Activated CD4-positive, alpha-beta T cell treated with anti-CD3 and anti-CD28 coated beads, Interleukin-2, amount 50 U/mL, for 48 hours (primary cell): Measurements from ENCODE around the gene DZANK1.
"Not testable (repeated sequence)": the region's sequence is repeated elsewhere in the genome, so short reads cannot be mapped to it uniquely, and the experiment has no call there.

Experiments used
- DNase-seq, 2 experiments: peaks; one replicate each; pipeline ENCODE4 v3.0.0-alpha.2; 2020

Gene DZANK1

DNA sequence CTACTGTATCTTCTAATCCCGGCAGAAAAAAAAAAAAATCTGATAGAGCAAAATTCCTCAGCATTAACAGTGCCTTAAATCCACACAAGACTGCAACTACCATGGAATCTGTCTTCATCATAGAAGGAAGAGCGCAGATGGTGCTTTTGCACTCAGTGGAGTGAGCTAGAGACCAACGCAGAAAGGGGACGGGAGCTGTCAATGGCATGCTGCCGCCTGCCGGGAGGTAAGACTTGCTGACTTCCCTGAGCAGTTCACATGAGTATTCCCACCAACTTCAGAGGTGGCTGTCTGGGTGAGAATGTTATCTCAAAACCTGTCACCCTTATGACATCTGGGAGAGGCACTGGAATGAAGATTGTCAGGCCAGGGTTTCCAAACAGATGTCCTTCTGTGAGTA, 35.6 kb downstream of the DZANK1 start:
- DNase-seq: no peak

DNA sequence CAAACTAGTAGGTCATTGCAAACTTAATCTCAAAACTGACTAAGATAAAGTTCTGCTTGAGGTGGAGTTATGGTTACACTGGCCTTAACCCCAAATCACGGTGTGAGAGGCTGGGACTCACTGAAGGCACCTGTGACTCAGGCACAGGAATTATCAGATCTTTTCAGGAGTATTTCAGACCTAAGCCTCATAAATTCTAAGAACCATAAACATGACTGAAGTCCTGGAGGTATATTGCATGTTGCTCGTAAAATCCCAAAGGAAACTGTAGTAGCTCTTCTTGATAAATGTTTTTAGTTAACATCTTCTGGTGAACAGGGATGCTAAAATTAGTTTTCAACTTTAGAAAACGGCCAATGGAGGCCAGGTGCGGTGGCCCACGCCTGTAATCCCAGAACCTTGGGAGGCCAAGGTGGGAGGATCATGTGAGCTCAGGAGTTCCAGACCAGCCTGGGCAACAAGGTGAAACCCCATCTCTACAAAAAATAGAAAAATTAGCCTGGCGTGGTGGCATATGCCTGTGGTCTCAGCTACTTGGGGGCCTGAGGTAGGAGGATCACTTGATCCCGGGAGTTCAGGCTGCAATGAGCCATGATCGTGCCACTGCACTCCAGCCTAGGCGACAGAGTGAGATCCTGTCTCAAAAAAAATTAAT, 36.5 kb downstream of the DZANK1 start:
- DNase-seq: no peak

DNA sequence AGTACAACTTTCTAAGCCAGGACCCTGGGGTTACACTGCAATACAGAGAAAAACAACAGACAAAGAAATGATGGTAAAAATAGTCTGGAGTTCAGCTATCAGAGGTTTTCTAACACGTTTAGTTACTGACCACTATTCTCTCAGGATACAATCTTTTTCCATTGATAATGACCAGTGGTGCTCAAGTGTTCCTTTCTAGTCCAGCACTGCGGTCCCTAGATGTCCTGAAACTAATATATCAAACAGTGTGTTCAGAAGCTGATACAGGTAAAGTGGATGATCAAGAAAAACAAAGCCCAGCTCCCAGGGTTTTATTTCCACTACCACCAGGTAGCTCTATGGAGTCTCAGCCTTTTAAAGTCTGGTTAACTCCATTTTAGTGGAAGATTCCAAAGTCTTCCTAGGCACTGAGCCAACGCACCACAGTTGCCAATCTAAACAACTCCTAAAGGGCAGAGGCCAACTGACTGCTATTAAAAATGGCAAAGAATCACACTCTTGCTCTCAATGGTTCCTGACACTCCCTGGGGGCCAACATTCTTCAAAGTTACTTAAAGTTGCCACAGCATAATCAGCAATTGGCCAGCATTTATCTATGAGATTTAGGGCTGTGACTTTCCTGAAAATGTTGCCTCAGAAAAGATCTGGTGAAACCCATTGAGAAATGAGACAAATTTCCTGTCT, 38.2 kb downstream of the DZANK1 start:
- DNase-seq: no peak

DNA sequence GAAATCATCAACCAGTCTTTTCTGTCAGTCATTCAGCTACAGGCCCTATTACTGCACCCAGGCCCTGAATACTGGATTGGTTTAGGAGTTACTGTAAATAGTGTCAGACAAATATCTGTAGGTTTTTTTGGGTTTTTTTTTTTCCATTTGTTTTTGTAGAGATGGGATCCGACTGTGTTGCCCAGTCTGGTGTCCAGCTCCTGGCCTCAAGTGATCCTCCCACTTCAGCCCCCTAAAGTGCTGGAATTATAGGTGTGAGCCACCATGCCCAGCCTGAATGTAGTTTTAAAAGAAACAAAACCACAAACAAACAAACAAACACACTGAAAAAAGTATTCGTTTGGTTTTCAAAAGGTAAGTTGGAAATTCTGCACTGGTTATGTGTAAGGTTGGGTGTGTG, 39.6 kb downstream of the DZANK1 start:
- DNase-seq: no peak

DNA sequence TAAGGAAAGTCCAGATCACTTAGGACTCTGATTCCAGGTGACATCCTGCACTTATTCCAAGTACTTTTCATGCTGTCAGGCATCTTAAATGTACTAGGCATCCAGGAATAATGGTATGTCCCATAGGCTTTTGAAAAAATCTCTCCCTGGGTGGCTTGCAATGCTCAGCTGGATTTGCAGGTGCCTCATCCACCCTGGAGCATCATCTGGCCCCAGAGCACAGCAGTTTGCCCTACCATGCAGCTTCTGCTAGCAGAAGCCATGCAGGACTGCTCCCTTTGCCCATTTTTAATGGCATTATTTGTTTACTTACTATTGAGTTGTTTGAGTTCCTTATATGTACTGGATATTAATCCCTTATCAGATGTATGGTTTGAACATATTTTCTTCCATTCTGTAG, 45.2 kb downstream of the DZANK1 start:
- DNase-seq: no peak

DNA sequence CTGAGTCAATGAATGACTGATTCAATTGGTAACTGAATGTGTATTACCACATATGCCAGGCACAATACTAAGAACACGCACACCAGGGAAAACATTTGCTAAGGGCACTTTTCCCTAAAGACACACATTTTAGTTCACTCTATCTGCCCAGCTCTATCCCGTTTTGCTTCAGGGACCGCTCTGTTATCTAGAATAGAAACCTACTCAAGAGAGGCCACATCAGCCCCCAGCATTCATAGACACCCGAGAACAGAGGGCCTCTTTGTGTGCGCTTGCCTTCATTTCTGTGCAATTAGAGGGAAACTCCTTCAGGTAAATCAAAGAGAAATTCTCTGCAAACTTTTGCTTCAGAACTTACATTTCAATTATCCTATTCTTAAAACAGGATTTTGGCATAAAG, 50.3 kb downstream of the DZANK1 start:
- DNase-seq: no peak

DNA sequence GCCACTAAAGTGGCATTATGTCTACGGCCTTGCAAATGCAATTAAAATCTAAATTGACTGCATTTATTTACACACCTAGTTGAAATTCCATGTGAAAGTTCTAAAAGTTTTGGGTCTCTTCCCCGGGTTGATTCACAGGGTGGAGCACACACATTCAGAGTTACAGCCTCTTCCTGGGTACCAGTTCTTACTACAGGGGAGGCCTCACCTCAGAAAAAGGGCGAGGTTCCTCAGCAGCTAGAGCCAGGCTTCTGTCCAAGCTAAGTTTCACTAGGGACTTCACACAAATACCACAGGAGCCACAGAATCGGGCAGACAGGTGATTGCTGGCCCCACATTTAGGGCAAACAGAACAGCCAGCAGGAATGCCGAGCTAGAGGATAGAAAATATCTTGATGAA, 52.7 kb downstream of the DZANK1 start:
- DNase-seq: no peak

DNA sequence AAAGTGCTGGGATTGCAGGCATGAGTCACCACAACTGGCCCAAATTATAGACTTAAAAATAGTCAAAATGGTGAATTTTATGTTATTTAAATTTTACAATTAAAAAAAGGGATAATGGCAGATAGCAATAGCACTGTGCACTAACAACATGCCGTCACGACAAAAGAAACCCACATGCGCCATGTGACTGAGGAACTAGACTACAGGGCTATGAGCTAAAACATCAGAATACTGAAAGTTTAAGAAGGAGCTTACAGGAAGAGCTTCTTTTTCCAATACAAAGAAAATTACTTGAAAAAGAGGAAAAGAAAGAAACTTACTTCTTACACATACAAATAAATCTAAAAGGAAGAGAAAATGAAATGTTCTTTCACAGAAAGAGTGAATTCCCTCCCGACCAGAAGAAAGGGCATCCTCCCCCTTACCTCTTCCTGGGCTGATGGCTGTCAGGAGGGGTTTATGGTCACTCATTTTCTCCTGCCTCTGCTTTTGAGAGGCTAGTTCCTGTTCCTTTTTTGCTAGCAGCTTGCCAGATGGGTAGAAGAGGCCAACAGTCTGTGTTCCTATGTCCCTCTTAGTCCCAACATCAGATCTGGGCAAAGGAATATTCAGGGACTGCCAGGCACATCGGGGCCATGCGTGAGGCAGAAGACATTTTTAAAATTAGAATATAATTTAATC, 54.5 kb downstream of the DZANK1 start:
- no peak for DNase-seq

DNA sequence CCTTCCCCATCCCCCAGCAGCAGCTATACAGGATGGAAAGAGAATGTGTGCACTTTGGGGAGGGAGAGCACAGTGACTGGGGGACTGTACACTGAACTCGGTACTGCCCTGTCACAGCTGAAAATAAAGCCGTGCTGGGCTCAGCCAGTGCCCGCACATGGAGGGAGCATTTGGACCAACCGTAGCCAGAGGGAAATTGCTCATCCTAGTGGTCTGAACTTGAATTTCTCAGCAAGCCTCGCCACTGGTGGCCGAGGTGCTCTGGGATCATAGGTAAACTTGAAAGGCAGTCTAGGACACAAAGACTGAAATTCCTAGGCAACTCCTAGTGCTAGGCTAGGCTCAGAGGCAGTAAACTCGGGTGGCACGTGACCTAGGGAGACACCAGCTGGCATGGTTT, 61.0 kb downstream of the DZANK1 start:
- DNase-seq: no peak

DNA sequence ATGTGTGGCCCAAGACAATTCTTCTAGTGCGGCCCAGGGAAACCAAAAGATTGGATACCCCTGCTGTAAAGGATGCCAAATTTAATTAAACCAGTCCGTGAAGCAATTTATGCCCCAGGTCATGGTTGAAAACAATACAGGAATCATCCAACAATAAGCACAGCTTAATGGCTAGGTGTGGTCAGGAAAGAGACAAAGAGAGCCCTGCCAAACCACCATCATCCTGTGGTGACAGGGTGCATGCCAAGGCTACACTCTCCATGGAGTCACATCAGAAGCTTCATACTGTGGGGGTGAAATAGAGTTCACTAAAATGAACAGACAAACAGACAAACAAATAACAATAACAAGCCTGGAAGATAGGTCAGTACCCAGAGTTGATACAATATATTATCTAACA, 62.7 kb downstream of the DZANK1 start:
- no peak for DNase-seq

DNA sequence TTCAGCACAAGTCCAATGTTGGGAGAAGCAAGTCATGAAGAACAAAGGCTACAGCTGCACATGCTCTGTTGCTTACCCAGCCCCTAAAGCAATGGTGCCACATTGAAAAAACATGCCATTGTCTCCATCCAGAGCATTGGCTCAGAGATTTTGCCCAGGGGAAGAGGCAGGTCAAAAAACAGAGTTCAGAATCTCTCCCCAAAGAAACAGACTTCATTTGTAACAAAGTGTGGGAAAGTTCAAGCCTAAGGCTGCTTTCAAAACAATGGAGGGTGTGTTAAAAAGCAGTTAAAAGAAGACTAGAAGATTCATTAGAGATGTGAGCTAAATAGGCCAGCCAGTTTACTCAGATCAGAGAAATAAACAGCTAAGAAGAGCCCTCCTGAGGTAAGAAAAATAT, 63.6 kb downstream of the DZANK1 start:
- no peak for DNase-seq

DNA sequence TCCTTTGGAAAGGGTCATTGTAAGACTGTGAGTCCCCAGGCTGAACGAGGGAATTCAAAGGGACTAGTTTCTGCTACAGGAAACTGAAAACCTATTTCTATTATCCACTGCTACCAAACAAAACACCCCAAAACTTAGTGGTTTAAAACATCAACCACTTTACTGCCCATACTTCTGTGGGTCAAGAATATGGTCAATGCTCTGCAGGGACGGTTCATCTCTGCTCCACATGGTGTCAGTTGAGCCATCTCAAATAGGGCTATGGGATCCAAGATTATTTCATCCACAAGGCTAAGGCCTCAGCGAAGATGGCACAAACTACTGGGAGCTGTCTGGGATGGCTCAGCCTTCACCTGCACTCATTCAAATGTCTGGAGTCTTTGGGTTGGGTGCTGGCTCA, 65.5 kb downstream of the DZANK1 start:
- no peak for DNase-seq

DNA sequence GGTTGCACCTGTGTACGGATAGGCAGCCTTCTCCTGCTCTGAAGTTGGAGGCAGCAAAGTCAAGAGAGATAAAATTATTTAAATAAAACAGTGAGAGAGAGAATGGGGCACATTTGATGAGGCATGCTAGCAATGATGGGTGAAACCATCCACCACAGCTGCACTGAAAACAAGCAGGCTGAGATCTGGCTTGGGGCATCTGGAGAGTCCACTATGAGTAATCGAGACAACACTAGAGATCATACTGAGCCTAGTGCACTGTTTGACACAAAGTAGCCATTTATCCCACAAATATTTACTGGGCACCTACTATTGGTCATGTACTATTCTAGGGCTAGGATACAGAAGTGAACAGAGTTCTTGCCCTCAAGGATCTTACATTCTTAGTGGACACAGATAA, 66.4 kb downstream of the DZANK1 start:
- no peak for DNase-seq

DNA sequence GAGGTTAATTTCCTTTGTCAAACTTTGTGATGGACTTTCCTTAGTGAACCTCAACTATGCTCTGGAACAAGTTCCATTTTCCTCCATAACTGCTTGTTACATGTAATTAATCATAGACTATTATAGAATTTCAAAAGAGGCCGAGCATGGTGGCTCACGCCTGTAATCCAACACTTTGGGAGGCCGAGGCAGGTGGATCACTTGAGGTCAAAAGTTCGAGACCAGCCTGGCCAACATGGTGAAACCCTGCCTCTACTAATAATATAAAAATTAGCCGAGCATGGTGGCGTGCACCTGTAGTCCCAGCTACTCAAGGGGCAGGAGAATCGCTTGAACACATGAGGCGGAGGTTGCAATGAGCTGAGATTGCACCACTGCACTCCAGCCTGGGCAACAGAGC, 68.1 kb downstream of the DZANK1 start:
- DNase-seq: not testable (repeated sequence)

DNA sequence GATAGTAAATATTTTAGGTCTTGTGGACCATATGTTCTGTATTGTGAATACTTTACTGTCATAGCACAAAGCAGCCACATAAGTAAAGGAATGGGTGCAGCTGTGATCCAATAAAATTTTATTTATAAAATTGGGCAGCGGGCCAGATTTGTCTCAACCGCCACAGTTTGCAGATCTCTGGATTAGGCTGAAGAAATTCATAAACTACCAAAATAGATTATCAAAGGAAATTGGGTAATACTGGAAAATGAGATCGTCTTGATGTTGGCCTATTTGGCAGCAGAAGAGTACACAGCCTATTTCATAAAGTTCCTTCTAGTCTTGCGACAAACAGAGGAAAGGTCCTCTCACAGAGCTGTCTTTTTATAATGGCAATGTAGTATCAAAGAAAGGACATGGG, 69.8 kb downstream of the DZANK1 start:
- no peak for DNase-seq

DNA sequence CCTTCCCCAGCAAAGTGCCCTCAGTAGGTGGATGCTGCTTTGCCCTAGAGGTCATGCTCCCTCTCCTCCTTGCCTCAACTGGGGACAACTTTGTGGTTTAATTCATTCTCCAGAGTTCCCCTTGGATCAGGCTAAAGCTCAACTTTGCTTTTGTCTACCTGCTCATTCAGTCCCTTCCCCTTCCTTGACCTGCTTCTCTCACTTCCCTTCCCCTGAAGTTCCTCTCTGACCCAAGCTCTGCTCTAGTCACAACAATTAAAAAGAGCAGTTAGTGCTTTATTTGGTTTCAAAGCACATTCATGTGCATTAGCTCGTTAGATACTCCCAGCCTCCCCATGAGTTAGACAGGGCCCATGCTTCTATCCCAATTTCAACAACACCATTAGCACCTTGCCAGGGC, 71.3 kb downstream of the DZANK1 start:
- no peak for DNase-seq

DNA sequence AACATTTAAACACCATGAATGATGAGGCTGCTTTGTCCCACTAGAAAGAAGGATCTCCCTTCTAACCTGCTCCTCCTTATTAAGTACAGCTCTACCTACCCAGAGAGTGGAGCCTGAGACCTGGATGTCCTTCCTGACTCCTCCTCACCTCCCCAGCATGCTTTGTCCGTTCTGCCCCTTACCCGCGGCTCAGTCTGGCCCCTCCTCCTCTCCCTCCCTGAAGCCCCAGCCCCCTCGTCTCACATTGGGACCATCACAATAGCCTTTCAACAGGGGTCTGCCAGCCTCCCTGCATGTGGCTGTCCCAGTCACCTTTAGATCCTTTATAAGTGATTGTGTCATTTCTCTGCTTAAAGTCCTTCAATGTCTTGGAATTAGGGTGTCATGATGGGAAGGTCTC, 72.5 kb downstream of the DZANK1 start:
- no peak for DNase-seq

DNA sequence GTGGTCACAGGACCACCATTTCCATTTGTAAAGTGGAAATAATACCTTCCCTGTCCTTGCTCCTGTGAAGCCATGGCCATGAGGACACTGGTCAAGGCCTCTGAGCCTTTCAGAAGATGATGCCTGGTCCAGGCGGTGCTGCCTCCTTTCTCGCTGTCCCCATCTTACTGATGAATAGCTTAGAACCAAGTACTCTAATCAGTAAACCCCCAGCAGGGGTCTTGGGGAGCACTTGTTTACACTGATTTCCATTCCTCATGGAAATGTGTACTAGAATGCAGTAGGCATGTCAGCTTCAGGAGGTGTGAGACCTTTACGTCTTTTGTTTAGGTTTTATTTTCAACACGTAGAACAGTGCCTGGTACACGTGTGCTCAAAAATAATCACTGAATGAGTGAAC, 75.1 kb downstream of the DZANK1 start:
- no peak for DNase-seq

DNA sequence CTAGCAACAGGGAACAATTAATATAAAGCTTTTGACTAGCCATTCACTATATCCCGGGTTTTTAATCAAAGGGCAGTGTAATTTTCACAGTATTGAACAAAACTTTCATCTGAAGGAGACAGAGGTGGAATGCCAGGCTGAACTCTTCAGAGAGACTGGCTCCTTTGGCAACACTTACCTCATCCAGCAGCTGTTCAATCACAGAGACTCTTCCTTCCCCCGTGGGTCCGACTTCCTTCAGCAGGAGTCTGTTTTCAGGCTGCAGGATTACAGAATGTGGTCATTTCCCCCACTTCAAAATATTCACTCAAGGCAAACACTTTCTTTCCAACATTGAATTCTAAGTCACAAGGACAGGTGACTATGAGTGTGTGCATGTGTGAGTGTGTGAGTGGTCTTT, 76.6 kb downstream of the DZANK1 start:
- no peak for DNase-seq

DNA sequence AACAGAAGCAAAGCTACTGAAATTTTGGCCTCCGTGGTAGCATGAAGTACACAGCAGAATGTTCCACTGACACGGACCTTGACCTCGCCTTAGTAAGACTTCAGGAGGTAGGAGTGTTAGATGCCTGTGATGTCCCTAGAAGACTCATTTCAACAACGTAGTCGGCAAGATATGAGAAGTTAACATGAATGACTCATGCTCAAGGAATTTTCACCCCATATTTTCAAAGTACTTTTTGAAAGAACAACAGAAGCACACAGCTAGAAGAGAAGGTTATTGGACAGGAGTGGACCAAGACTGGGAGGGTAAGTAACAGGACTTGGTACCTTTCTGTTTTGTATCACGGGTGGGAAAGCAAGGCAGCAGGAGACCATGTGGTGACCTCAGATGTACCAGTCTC, 78.0 kb downstream of the DZANK1 start:
- no peak for DNase-seq

DNA sequence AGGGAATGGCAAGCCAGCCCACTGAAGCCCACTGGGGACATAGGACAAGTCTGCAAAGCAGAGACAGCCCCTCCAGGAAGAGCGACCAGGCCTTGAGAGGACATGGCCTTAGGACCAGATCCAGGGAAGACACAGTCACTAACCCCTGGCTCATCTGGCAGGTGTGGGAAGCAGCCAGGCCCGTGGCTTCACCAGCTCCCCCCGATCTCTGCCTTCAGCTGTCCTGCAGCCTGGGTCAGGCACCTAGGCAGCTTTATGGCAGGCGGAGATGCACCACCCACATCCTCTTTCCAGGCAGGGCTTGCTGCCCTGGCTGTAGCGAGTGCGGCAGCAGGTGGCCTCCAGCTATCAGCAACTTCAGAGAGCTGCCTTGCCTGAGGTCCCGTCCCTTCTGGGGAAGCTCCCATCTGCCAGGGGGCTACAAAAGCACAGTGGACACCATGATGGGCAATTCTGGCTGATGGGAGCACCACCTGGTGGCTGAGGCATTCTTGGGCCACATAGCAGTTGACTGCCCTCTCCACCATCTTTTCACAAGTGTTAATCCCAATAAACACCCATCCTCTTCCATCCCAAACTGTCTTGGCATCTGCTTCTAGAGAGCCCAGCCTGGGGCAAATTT, 85.8 kb downstream of the DZANK1 start:
- no peak for DNase-seq

DNA sequence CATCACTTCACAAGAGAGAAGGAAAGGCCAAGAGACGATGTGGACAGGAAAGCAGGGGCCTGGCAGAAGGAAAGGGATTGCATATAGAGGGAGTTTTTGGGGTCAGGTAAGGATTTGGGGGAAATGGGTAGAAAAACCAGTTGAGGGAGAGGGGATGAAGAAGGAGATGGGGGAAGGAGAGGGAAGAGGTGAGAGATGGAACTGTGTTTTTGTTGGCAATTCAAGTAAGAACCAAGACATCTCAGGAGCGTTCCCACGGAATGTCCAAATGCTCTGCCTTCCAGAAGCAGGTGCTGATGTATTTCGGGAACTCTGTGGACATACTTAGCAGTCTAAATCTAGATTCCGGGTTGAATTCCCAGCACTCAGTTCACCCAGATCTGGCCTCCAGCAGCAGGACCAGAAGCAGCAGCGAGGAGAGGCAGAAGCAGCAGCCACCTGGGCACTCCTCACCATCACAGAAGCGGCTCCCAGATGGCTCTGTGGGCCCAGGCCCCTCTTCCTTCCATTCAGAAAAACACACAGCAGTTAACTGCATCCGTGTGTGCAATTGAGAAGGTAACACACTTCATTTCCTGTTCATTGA, 88.8 kb downstream of the DZANK1 start:
- no peak for DNase-seq

DNA sequence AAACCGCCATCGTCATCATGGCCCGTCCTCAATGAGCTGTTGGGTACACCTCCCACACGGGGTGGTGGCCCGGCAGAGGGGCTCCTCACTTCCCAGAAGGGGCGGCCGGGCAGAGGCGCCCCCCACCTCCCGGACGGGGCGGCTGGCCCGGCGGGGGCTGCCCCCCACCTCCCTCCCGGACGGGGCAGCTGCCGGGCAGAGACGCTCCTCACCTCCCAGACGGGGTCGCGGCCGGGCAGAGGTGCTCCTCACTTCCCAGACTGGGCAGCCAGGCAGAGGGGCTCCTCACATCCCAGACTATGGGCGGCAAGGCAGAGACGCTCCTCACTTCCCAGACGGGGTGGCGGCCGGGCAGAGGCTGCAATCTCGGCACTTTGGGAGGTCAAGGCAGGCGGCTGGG, 91.3 kb downstream of the DZANK1 start:
- DNase-seq: not testable (repeated sequence)

DNA sequence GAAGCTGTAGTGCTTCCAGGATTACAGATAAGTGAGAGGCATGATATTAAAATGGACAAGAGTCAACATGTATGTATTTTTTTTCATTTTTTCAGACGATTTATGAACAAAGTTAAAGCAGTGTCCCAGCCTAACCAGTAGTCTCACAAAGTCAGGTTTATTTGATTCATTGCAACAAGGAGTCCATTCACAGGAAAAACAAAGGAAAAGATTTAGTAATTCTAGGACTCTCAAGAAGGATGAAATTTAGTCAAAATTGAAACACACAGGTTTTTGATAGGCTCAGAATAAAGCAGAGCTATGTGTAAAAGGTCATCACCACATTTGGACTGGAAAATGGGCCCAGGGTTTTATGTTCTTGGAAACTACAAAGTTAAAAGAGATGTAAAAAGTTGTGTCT, 94.5 kb downstream of the DZANK1 start:
- no peak for DNase-seq
